ENCODE measurements around the gene RIMBP2.
"Not testable (repeated sequence)": the region's sequence is repeated elsewhere in the genome, so short reads cannot be mapped to it uniquely, and the experiment has no call there.

Gene RIMBP2, protein sequence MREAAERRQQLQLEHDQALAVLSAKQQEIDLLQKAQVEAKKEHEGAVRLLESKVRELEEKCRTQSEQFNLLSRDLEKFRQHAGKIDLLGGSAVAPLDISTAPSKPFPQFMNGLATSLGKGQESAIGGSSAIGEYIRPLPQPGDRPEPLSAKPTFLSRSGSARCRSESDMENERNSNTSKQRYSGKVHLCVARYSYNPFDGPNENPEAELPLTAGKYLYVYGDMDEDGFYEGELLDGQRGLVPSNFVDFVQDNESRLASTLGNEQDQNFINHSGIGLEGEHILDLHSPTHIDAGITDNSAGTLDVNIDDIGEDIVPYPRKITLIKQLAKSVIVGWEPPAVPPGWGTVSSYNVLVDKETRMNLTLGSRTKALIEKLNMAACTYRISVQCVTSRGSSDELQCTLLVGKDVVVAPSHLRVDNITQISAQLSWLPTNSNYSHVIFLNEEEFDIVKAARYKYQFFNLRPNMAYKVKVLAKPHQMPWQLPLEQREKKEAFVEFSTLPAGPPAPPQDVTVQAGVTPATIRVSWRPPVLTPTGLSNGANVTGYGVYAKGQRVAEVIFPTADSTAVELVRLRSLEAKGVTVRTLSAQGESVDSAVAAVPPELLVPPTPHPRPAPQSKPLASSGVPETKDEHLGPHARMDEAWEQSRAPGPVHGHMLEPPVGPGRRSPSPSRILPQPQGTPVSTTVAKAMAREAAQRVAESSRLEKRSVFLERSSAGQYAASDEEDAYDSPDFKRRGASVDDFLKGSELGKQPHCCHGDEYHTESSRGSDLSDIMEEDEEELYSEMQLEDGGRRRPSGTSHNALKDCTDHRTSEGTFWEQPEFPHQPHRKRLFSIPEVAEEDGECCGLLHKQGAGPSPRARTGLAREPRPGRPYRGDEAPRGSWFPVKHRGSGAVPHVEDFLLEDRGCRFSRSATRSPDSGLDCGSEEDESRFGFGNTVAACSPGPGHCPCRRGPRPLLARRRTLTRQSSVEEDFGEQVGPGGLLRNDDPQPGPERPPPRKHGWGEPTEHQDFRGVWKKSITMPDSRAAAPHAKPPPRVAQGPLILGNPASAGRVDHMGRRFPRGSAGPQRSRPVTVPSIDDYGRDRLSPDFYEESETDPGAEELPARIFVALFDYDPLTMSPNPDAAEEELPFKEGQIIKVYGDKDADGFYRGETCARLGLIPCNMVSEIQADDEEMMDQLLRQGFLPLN (N-terminal part only)

GRCh38 chr12:130715998-130716968, at the start of gene RIMBP2:
RIMBP2 (minus strand) TSS chr12:130716299; CDS start chr12:130479013, 237,286 bp downstream.
- no peak for DNase-seq (ENCODE audit: low read depth)

DNA sequence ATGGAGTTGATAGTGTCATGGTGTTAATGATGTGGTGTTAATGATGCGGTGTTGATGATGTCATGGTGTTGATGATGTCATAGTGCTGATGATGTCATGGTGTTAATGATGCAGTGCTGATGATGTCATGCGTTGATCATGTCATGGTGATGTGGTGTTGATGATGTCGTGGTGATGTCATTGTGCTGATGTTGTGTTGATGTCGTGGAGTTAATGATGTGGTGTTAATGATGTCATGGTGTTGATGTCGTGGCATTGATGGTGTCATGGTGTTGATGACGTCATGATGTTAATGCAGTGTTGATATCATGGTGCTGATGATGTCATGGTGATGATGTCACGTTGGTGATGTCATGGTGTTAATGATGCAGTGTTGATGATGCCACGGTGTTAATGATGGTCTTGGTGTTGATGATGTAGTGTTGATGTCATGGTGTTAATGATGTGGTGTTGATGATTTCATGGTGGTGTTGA, 49.1 kb upstream of the RIMBP2 start:
- DNase-seq (ENCODE audit: low read depth) = no peak

DNA sequence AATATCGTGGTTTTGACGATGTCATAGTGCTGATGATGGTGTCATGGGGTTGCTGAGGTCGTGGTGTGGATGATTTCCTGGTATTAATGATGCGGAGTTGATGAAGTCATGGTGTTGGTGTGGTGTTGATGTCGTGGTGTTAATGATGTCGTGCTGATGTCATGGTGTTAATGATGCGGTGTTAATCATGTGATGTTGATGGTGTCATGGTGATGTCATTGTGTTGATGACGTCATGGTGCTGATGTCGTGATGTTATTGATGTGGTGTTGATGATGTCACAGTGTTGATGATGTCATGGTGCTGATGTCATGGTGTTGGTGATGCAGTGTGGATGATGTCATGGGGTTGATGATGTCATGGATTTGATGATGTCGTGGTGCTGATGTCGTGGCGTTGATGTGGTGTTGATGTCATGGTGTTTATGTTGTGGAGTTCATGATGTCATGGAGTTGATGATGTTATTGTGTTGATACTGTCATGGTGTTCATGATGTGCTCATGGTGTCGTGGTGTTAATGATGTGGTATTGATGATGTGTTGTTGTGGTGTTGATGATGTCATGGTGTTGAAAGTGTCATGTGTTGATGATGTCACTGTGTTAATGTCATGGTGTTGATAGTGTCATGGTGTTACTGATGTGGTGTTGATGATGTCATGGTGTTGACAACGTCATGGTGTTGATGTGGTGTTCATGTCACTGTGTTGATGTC, 48.5 kb upstream of the RIMBP2 start:
- no peak for DNase-seq (ENCODE audit: low read depth)

- no peak for DNase-seq (ENCODE audit: low read depth)
Observed at GRCh38 chr12:130764073-130764472, 48.0 kb upstream of the RIMBP2 start.

DNA sequence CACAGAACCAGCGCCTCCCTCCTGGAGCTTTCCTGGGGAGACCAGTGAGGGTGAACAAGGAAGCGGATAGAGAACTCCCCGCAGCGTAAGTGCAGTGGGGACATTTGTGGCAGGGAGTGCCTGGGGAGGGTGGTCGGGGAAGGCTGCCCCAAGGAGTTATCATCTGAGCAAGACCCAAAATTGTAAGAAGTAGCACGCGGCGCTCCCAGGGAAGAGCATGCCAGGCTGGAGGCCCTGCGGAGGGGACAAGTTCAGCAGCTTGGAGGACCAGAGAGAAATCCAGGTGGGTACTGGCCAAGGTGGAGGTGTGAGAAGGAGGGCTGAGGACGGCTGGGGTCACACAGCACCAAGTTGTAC, 46.2 kb upstream of the RIMBP2 start:
- no peak for DNase-seq (ENCODE audit: low read depth)

DNA sequence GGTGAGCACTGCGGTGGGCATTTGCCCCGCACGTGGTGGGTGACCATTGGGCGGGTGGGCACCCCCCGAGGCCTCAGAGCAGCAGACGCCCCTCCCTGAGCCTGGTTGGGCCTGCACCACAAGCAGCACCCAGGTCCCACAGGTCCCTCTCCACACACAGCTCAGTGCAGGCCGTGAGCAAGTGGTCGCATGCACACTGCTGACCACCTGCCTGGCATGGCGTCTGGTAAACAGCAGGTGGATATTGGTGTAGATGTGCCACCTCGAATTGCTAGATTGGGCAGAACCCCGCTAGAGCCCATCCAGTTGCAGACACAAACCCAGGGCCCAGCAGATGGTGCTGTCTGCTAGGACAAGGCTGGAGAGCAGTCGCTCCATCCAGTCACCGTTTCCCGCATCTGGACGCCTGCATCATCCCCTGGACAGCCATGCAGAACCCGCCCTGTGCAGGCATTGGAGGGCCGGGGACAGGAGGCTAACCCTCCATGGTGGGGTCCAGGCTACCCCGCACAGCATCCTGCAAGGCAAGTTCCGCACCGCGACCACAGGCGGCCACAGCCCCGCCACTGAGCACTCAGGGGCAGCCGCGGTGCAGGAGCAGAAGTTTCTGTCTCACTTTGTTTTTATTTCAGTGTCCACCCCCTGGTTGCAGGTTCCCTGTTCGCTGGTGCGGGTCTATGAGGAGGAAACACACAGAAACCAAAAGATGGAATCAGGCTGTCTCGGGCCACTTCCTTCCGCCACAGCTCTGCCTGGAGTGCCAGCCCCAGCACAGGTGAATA, 45.6 kb upstream of the RIMBP2 start:
- peak; percentile 17 for DNase-seq (ENCODE audit: low read depth)

DNA sequence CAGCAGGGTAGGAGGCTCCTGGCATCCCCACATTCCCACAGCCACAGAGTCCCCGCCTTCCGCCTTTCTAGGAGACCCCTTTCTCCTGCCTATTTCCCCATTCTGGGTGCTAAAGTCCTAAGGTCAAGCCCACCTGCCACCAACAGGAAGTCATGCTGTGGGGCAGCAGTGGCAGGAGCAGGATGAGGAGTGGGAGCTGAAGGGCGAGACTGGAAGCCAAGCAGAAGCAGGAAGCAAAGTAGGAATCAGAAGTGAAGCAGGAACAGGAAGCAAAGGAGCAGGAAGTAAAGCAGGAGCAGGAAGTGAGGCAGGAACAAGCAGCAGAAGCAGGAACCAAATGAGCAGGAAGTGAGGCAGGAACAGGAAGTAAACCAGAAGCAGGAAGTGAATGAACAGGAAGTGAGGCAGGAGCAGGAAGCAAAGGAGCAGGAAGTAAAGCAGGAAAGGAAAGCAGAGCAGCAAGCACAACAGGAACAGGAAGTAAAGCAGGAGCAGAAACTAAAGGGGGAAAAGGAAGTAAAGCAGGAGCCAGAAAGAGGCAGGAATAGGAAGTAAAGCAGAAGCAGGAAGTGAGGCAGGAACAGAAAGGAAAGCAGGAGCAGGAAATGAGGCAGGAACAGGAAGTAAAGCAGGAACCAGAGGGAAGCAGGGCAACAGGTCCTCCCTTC, 38.3 kb upstream of the RIMBP2 start:
- no peak for DNase-seq (ENCODE audit: low read depth)

DNA sequence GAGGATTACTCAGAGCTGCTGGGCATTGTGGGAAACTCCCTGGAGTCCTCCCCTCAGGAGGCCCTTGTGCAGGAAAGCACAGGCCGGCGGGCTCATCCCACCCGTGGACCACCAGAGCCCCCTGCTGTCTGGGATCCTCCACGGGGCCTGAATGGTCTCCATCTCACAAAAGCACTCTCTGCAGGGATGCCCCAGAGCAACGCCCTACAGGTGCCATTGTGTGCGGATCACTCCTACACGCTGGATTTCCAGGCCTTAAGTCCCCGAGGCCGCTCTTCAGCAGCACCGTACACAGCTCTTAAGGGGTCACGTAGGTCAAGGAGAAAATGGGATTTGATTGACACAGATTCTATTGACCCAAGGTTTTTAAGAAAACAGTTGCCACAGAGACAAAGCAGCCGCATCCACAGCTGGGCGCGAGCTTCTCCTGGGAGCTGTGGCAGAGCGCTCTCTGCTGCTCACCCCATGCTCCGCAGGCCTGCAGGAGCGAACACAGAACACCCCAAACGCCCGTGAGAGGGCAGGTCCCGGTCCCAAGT, 36.7 kb upstream of the RIMBP2 start:
- DNase-seq (ENCODE audit: low read depth) = no peak

- DNase-seq (ENCODE audit: low read depth) = not testable (repeated sequence)
Observed at GRCh38 chr12:130752037-130752436, 35.9 kb upstream of the RIMBP2 start.

DNA sequence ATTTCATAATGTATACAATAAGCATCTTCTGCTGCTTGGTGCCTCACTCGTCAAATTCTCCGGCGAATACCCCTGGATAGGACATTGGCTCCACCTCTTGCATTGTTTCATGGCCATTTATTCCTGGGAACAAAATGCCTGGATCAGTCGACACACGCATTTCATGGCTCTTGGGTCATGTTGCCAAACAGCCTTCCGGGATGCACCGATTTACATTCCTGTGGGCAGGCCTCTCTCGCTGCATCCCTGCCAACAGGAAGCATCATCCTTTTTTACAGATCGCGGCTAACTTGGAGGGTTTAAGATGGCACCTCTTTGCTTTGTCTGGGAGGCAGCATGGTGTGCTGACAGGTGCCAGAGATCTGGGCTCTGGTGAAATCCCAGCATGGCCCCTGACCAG, 32.7 kb upstream of the RIMBP2 start:
- no peak for DNase-seq (ENCODE audit: low read depth)

DNA sequence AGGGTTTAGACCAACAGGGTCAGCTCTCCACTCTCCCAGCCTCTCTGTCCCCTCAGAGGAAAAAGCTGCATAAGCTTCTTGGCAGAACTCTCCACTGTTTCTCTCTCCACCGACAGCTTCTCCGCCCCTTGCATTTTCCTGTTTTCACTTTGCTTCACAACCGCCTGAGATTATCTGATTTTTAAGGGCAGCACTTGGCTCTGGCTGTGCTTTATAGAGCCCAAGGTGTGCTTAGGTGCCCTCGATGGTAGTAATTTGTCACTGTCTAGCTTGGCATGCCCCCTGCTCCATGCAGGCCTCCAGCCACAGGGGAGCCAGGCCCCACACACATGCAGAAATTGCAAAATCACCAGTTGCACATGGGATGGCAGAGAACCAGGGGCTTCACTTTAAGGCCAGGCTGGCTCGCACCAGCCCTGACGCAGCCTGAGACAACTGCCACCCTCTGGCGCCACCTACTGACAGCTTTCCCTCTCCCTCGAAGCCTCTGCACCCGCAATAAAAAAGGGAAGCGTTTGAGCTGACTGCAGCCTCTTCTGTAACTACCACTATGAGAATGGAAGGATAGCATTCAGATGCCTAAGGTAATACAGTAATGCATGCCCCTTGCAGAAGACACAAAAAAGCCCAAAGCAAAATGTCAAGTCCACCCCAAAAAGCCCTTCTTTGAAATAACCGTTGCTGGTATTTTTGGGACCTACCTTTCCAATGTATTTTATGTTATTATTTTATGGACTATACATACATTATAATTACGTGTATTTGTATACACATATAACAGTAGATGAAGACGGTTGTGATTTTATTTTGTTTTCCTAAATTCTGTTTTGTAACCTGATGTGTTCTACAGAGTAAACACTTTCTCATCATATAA, 32.0 kb upstream of the RIMBP2 start:
- DNase-seq (ENCODE audit: low read depth) = peak; percentile 12

- DNase-seq (ENCODE audit: low read depth) = no peak
Observed at GRCh38 chr12:130746546-130746945, 30.4 kb upstream of the RIMBP2 start.

DNA sequence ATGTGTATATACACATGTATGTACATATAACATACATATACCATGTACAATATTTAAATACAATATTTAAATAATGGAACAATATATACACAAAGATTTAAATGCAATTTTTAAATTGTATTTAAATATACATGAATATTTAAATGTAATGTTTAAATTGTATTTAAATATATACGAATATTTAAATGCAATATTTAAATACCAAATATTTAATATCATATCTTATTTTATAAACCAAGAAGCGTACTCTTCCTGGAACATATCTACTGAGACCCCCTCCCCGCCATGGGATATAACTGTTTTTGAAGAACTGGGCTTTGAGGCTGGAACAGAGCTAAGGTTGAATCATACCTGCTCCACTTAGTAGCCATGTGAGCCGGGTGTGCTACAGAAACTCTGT, 29.8 kb upstream of the RIMBP2 start:
- no peak for DNase-seq (ENCODE audit: low read depth)

DNA sequence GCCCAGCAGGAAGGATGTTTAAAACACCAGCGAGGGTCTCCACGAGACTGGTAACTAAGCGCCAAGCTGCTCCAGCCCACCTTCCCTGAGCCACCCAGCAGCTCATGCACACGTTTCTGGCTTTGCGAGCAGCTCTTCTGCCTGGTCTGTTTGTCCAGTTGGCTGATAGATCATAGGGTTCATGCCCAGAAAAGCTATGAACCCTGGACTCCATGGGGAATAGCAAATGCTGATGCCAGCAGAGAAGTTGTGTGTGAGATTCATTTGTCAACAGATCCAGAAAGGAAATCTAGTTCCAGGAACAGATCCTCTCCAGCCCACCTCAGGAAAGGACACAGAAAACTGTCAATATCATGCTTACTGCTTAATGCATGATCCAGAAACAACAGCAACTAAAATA, 28.2 kb upstream of the RIMBP2 start:
- no peak for DNase-seq (ENCODE audit: low read depth)

- DNase-seq (ENCODE audit: low read depth) = no peak
Observed at GRCh38 chr12:130743606-130744005, 27.5 kb upstream of the RIMBP2 start.

GRCh38 chr12:130743176-130743575, 27.1 kb upstream of the RIMBP2 start:
- no peak for DNase-seq (ENCODE audit: low read depth)

DNA sequence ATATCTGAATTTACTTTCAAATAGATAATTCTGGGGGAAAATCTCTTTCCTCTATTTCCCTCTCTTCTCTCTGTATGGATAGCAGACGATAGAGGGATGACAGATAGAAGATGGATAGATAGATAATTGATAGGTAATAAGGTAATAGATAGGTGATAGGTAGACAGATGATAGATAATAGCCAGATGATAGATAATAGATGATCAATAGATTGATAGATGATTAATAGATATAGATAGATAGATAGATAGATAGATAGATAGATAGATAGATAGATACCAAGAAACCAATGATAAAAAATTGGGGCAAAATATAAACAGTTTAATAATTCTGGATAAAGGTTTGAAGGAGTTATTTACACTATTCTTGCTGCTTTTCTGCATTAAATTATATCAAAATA, 26.6 kb upstream of the RIMBP2 start:
- no peak for DNase-seq (ENCODE audit: low read depth)

- no peak for DNase-seq (ENCODE audit: low read depth)
Observed at GRCh38 chr12:130742112-130742511, 26.0 kb upstream of the RIMBP2 start.

All from stimulated activated CD8-positive, alpha-beta memory T cell treated with anti-CD3 and anti-CD28 coated beads, Interleukin-12 subunit alpha, Interleukin-12 subunit beta, amount 100 ng/mL, for 4 hours (primary cell).